Measurements from ENCODE around the gene DNAI7. TPM values are rescaled to one million over a fixed set of nuclear protein-coding genes. Genes with fewer than 3 reads are reported as not detected.

Gene DNAI7
- total RNA-seq, 1 donor from 2014 or later: not detected

DNA sequence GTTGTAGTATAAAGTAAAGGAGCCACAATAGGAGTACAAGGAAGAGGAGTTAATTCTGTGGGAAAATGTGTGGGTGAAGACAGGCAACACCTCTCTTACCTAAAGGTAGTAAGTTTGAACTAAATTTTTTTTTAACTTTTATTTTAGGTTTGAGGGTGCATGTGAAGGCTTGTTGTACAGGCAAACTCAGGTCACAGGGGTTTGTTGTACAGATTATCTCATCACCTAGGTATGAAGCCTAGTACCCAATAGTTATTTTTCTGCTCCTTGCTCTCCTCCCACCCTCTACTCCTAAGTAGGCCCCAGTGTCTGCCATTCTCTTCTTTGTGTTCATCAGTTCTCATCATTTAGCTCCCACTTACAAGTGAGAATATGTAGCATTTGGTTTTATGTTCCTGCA is 70.5 kb downstream of the DNAI7 start:
- no peak for DNase-seq (ENCODE audit: low read depth)
- TF ChIP-seq, protein P1, sequence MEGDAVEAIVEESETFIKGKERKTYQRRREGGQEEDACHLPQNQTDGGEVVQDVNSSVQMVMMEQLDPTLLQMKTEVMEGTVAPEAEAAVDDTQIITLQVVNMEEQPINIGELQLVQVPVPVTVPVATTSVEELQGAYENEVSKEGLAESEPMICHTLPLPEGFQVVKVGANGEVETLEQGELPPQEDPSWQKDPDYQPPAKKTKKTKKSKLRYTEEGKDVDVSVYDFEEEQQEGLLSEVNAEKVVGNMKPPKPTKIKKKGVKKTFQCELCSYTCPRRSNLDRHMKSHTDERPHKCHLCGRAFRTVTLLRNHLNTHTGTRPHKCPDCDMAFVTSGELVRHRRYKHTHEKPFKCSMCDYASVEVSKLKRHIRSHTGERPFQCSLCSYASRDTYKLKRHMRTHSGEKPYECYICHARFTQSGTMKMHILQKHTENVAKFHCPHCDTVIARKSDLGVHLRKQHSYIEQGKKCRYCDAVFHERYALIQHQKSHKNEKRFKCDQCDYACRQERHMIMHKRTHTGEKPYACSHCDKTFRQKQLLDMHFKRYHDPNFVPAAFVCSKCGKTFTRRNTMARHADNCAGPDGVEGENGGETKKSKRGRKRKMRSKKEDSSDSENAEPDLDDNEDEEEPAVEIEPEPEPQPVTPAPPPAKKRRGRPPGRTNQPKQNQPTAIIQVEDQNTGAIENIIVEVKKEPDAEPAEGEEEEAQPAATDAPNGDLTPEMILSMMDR (conservative IDR thresholded peaks at IDR 0.05; ENCODE audit: low read depth, low read length): no peak
- H3K4me3 ChIP-seq (ENCODE audit: low read depth, low read length): no peak overlapping the region

DNA sequence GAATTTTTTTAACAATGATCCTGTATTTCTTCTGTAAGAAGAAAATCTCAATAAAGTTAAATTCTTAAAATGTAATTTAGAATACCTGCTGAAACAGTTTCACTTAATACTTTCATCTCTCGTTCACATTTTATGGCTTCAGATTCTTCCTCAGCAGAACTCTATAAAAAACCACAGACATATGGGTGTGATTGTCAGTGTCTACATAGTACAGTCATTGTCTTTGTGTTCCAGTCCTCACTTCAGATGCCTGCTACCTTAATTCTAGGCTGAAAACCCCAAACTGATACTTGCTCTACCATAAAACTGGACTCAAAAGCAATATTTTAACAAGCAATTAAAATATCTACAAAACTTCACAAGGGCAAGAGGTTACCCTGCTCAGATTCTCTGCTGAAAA is 71.8 kb downstream of the DNAI7 start:
- DNase-seq (ENCODE audit: low read depth): no peak
- TF ChIP-seq, protein P1 (conservative IDR thresholded peaks at IDR 0.05; ENCODE audit: low read depth, low read length): no peak
- no peak overlapping the region for H3K4me3 ChIP-seq (ENCODE audit: low read depth, low read length)

DNA sequence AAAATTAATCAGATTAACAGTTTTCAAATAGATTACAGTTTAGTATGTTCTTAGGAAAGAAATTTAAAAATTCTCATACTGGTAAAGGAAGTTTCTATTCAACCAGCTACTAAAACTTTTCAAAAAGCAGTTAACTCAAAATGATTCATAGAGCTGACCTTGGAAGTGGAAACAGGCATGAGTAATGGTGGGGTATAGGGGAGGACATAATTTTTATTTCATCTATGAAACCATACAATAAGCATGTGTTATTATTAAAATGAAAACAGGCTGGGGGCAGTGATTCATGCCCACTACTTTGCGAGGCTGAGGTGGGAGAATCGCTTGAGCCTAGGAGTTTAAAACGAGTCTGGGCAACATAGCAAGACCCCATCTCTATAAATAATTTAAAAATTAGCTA is 73.0 kb downstream of the DNAI7 start:
- no peak overlapping the region for H3K4me3 ChIP-seq (ENCODE audit: low read depth, low read length)
- no peak for DNase-seq (ENCODE audit: low read depth)
- TF ChIP-seq, protein P1 (conservative IDR thresholded peaks at IDR 0.05; ENCODE audit: low read depth, low read length): no peak

DNA sequence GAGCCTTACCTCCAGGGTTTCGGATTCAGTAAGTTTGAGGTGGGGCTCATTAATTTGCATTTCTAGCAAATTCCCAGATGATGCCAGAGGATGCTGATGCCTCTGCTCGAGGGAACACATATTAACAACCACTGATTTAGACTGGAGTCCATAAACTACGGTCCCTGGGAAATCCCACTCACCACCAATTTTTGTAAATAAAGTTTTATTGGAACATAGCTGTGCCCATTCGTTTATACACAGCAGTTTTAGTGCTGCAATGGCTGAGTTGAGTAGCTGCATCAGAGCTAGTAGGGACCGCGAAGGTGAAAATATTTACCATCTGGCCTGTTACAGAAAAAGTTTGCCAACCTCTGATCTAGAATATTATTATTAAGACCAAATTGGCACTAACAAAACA is 73.8 kb downstream of the DNAI7 start:
- TF ChIP-seq, protein P1 (conservative IDR thresholded peaks at IDR 0.05; ENCODE audit: low read depth, low read length): no peak
- H3K4me3 ChIP-seq (ENCODE audit: low read depth, low read length): no peak overlapping the region
- DNase-seq (ENCODE audit: low read depth): no peak

DNA sequence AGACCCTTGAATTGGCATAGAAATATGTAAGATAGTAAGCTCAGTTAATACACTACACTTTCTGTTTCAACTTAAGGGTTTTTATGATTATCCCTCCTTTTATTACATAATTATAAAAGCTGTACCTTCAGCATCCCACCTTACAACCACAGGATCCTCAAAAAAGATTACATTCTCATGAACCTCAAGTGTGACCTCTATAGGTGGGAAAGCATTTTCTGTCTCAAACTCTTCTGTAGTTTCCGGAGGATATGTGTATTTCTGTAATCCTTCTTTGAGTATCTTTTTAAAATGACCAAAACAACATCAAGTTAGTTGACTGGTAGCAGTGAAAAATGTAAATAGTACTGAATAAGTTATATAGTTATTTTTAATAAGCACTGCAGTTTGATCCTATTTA is 75.9 kb downstream of the DNAI7 start:
- no peak overlapping the region for H3K4me3 ChIP-seq (ENCODE audit: low read depth, low read length)
- no peak for DNase-seq (ENCODE audit: low read depth)
- TF ChIP-seq, protein P1 (conservative IDR thresholded peaks at IDR 0.05; ENCODE audit: low read depth, low read length): peak; percentile 32

DNA sequence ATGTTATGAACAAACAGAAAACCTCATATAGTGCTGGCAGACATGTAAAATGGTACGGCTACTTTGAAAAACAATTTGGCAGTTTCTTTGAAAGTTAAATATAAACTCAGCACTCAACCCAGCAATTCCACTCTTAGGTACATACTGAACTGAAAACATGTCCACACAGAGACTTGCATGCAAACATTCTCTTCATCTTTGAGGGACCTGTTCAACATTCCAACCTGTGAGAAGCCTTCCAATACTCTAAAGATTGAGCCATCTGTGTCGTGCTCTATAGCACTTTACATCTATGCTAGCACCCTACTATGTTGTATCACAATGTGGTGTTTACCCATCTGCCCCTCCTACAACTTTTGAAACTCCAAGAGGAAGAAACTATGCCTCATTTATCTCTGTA is 79.3 kb downstream of the DNAI7 start:
- no peak overlapping the region for H3K4me3 ChIP-seq (ENCODE audit: low read depth, low read length)
- TF ChIP-seq, protein P1 (conservative IDR thresholded peaks at IDR 0.05; ENCODE audit: low read depth, low read length): no peak
- peak; percentile 22 for DNase-seq (ENCODE audit: low read depth)

DNA sequence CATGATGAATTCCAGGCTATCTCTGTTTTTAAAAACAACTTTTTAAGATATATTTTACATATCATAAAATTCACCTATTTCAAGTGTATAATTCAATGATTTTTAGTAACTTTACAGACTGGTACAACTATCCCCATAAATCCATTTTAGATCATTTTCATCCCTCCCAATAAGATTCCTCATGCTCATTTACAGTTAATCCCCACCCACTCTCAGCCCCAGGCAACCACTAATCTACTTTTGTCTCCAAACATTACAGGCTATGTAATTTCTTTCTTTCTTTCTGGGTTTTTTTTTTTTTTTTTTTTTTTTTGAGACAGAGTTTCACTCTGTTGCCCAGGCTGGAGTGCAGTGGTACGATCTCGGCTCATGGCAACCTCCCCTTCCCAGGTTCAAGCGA is 81.3 kb downstream of the DNAI7 start:
- no peak for DNase-seq (ENCODE audit: low read depth)
- no peak overlapping the region for H3K4me3 ChIP-seq (ENCODE audit: low read depth, low read length)
- TF ChIP-seq, protein P1 (conservative IDR thresholded peaks at IDR 0.05; ENCODE audit: low read depth, low read length): no peak

Measured in epithelial cell of proximal tubule (primary cell).